BLaER1 treated with 17β-estradiol and CSF1 and Interleukin-3, amounts not matched to agents 10 nM and 100 nM (cell line): Measurements from ENCODE around the gene TNS4.

Source experiments
- H3K27ac ChIP-seq, 11 experiments: shearing (Covaris generic); formaldehyde crosslinking; 2 replicates each; pipeline ENCODE4 v1.8.1; 2022
- H3K27me3 ChIP-seq, 11 experiments: shearing (Covaris generic); formaldehyde crosslinking; 2 replicates each; pipeline ENCODE4 v1.8.1; 2022
- H3K36me3 ChIP-seq, 11 experiments: shearing (Covaris generic); formaldehyde crosslinking; 2 replicates each; pipeline ENCODE4 v1.8.1; 2022
- H3K4me1 ChIP-seq, 10 experiments: shearing (Covaris generic); formaldehyde crosslinking; 2 replicates each; pipeline ENCODE4 v1.8.1; 2022
- H3K4me2 ChIP-seq, 11 experiments: shearing (Covaris generic); formaldehyde crosslinking; 2 replicates each; pipeline ENCODE4 v1.8.1; 2022
- H3K4me3 ChIP-seq, 10 experiments: shearing (Covaris generic); formaldehyde crosslinking; 2 replicates each; pipeline ENCODE4 v1.8.1; 2022
- H3K9ac ChIP-seq, 11 experiments: shearing (Covaris generic); formaldehyde crosslinking; 2 replicates each; pipeline ENCODE4 v1.8.1; 2022
- H3K9me3 ChIP-seq, 11 experiments: shearing (Covaris generic); formaldehyde crosslinking; replicated peaks in 1 of 11; 2 replicates each; pipeline ENCODE4 v1.8.1; 2022
- H4K20me1 ChIP-seq, 11 experiments: shearing (Covaris generic); formaldehyde crosslinking; 2 replicates each; pipeline ENCODE4 v1.8.1; 2022
- Cebpa-rat ChIP-seq, 11 experiments: shearing (Covaris generic); IDR thresholded peaks; 2 replicates each; pipeline ENCODE4 v1.8.1; 2022

TNS4 gene

GRCh38 chr17:40545660-40546059 is 44.2 kb upstream of the TNS4 start:
- Histone ChIP-seq H3K27ac (peak overlapping the region in 3 of 11 experiments; percentile 15 to 43 (median 43); a peak in 6 of 22 replicates), H3K9me3 (no peaks in the 10 kb centered on the region), H3K4me3 (no peak overlapping the region), H3K27me3 (no peaks in the 10 kb centered on the region), H3K9ac (peak overlapping the region in 1 of 11 experiments; percentile 28; a peak in 1 of 22 replicates), H3K4me1 (peaks cover 71 to 92% (median 87%) of the 10 kb centered on the region in 10 experiments), H3K36me3 (no peaks in the 10 kb centered on the region), H3K4me2 (peak overlapping the region in 6 of 11 experiments; percentile 5 to 28 (median 10); a peak in 3 of 22 replicates), H4K20me1 (no peaks in the 10 kb centered on the region)
- TF ChIP-seq Cebpa-rat (IDR thresholded peaks at IDR 0.05) = no peak

GRCh38 chr17:40542558-40543411 is 41.4 kb upstream of the TNS4 start:
- peak overlapping the region in 1 of 10 experiments; percentile 31; a peak in 1 of 20 replicates for H3K4me3 ChIP-seq
- peak overlapping the region; percentile 44 to 78 (median 64); a peak in 21 of 22 replicates for H3K9ac ChIP-seq
- H3K4me1 ChIP-seq = peaks cover 57 to 92% (median 85%) of the 10 kb centered on the region in 10 experiments
- H3K27ac ChIP-seq = peak overlapping the region; percentile 68 to 80 (median 73)
- H3K36me3 ChIP-seq = no peaks in the 10 kb centered on the region
- H3K9me3 ChIP-seq = no peaks in the 10 kb centered on the region
- peak in 4 of 11 experiments; percentile 37 to 62 (median 50); a peak in 7 of 22 replicates for TF ChIP-seq Cebpa-rat (IDR thresholded peaks at IDR 0.05)
- no peaks in the 10 kb centered on the region for H4K20me1 ChIP-seq
- no peaks in the 10 kb centered on the region for H3K27me3 ChIP-seq
- peak overlapping the region; percentile 54 to 88 (median 84) for H3K4me2 ChIP-seq

GRCh38 chr17:40541873-40542557 is 40.6 kb upstream of the TNS4 start:
- Histone ChIP-seq H4K20me1 (no peaks in the 10 kb centered on the region), H3K9me3 (no peaks in the 10 kb centered on the region), H3K27me3 (no peaks in the 10 kb centered on the region), H3K4me2 (peak overlapping the region; percentile 54 to 88 (median 84)), H3K9ac (peak overlapping the region; percentile 44 to 78 (median 64); a peak in 21 of 22 replicates), H3K4me1 (peaks cover 56 to 92% (median 85%) of the 10 kb centered on the region in 10 experiments), H3K36me3 (no peaks in the 10 kb centered on the region), H3K4me3 (no peak overlapping the region), H3K27ac (peak overlapping the region; percentile 68 to 80 (median 73))
- no peak for TF ChIP-seq Cebpa-rat (IDR thresholded peaks at IDR 0.05)

GRCh38 chr17:40541060-40541872 is 39.8 kb upstream of the TNS4 start:
- Histone ChIP-seq H4K20me1 (no peaks in the 10 kb centered on the region), H3K9me3 (no peaks in the 10 kb centered on the region), H3K27me3 (no peaks in the 10 kb centered on the region), H3K4me3 (no peak overlapping the region), H3K27ac (peak overlapping the region; percentile 68 to 80 (median 73); a peak in 21 of 22 replicates), H3K36me3 (no peaks in the 10 kb centered on the region), H3K4me2 (peak overlapping the region; percentile 54 to 88 (median 84)), H3K4me1 (peaks cover 62 to 95% (median 89%) of the 10 kb centered on the region in 10 experiments), H3K9ac (peak overlapping the region in 8 of 11 experiments; percentile 34 to 78 (median 64); a peak in 8 of 22 replicates)
- TF ChIP-seq Cebpa-rat (IDR thresholded peaks at IDR 0.05) = no peak

GRCh38 chr17:40540448-40540847 is 39.0 kb upstream of the TNS4 start:
- H3K4me3 ChIP-seq = no peak overlapping the region
- no peaks in the 10 kb centered on the region for H4K20me1 ChIP-seq
- H3K27me3 ChIP-seq = no peaks in the 10 kb centered on the region
- H3K4me2 ChIP-seq = peak overlapping the region; percentile 54 to 88 (median 84); a peak in 20 of 22 replicates
- H3K4me1 ChIP-seq = peaks cover 70 to 93% (median 88%) of the 10 kb centered on the region in 10 experiments
- H3K9ac ChIP-seq = 0 out of 22 replicates have a peak overlapping the region, but pooled peaks of 1 of the 11 experiments have one; percentile 13
- H3K36me3 ChIP-seq = no peaks in the 10 kb centered on the region
- no peak for TF ChIP-seq Cebpa-rat (IDR thresholded peaks at IDR 0.05)
- H3K27ac ChIP-seq = peak overlapping the region in 2 of 11 experiments; percentile 34 to 45; a peak in 2 of 22 replicates
- H3K9me3 ChIP-seq = no peaks in the 10 kb centered on the region

GRCh38 chr17:40539711-40540411 is 38.4 kb upstream of the TNS4 start:
- Histone ChIP-seq H4K20me1 (no peaks in the 10 kb centered on the region), H3K27me3 (no peaks in the 10 kb centered on the region), H3K4me2 (peak overlapping the region in 9 of 11 experiments; percentile 66 to 88 (median 84); a peak in 14 of 22 replicates), H3K4me3 (no peak overlapping the region), H3K36me3 (no peaks in the 10 kb centered on the region), H3K9ac (no peak overlapping the region), H3K27ac (peak overlapping the region in 4 of 11 experiments; percentile 16 to 45 (median 26); a peak in 3 of 22 replicates), H3K4me1 (peaks cover 71 to 90% (median 85%) of the 10 kb centered on the region in 10 experiments), H3K9me3 (no peaks in the 10 kb centered on the region)
- TF ChIP-seq Cebpa-rat (IDR thresholded peaks at IDR 0.05) = no peak

- Histone ChIP-seq H3K27ac (peak overlapping the region in 5 of 11 experiments; percentile 18 to 62 (median 37); a peak in 4 of 22 replicates), H3K27me3 (no peaks in the 10 kb centered on the region), H3K4me1 (peaks cover 74 to 91% (median 88%) of the 10 kb centered on the region in 10 experiments), H3K9me3 (no peaks in the 10 kb centered on the region), H3K4me2 (peak overlapping the region; percentile 17 to 88 (median 60); a peak in 18 of 22 replicates), H4K20me1 (no peaks in the 10 kb centered on the region), H3K36me3 (no peaks in the 10 kb centered on the region), H3K9ac (no peak overlapping the region; a peak in 1 of 22 replicates), H3K4me3 (no peak overlapping the region)
- TF ChIP-seq Cebpa-rat (IDR thresholded peaks at IDR 0.05) = no peak
Observed at GRCh38 chr17:40538936-40539705, 37.7 kb upstream of the TNS4 start.
